ENCODE results near the gene PAPPA2. TPM values are rescaled to one million over a fixed set of nuclear protein-coding genes. Genes with fewer than 3 reads are reported as not detected.

Gene PAPPA2
- total RNA-seq, 4 donors from 2014 or later = 0.55 to 3.3 (median 2.2) TPM; not detected in 1

- H3K4me1 ChIP-seq = no peaks in the 10 kb centered on the region
- no peaks in the 10 kb centered on the region for H3K9me3 ChIP-seq
- intact Hi-C loops (cut with DNase I; ENCODE audit: low total_unique reads) (no loop called here), in situ Hi-C loops (cut with MboI; ENCODE audit: low pct_ligation_motif_present in 1 of 4, low pct_unique_long_range_greater_than_20kb in 1 of 4, low sequenced_read_pairs in 3 of 4) (no loop called here)
- H3K36me3 ChIP-seq = no peaks in the 10 kb centered on the region
- no peak overlapping the region for H3K4me3 ChIP-seq
- no peaks in the 10 kb centered on the region for H3K27me3 ChIP-seq
- TF ChIP-seq POLR2AphosphoS5 (IDR thresholded peaks at IDR 0.05) (no peak), EP300 (IDR thresholded peaks at IDR 0.05; ENCODE audit: low read depth) (no peak), POLR2A (IDR thresholded peaks at IDR 0.05) (no peak), CTCF (IDR thresholded peaks at IDR 0.05) (no peak)
- no peak overlapping the region for H3K27ac ChIP-seq
- no peak for DNase-seq
- WGBS, 2 donors (ENCODE audit: low coverage in 1 of 2) = 48% methylated on average over 2 of the region's 2 CpGs; no CpG with 5 or more reads in 1 of the 2 donors
These were observed 38.6 kb downstream of the PAPPA2 start for GRCh38 chr1:176501599-176501998.

GRCh38 chr1:176504848-176505553 lies 42.0 kb downstream of the PAPPA2 start:
- Histone ChIP-seq H3K4me1 (no peaks in the 10 kb centered on the region), H3K27me3 (no peaks in the 10 kb centered on the region), H3K9me3 (no peaks in the 10 kb centered on the region), H3K4me3 (no peak overlapping the region), H3K27ac (no peak overlapping the region), H3K36me3 (no peaks in the 10 kb centered on the region)
- in situ Hi-C loops (cut with MboI; ENCODE audit: low pct_ligation_motif_present in 1 of 4, low pct_unique_long_range_greater_than_20kb in 1 of 4, low sequenced_read_pairs in 3 of 4) (no loop called here), intact Hi-C loops (cut with DNase I; ENCODE audit: low total_unique reads) (no loop called here)
- 44 to 53% methylated on average over 5 of the region's 5 CpGs for WGBS, 2 donors (ENCODE audit: low coverage in 1 of 2)
- TF ChIP-seq POLR2A (IDR thresholded peaks at IDR 0.05) (no peak), POLR2AphosphoS5 (IDR thresholded peaks at IDR 0.05) (no peak), CTCF (IDR thresholded peaks at IDR 0.05) (no peak), EP300 (IDR thresholded peaks at IDR 0.05; ENCODE audit: low read depth) (no peak)
- DNase-seq = no peak

DNA sequence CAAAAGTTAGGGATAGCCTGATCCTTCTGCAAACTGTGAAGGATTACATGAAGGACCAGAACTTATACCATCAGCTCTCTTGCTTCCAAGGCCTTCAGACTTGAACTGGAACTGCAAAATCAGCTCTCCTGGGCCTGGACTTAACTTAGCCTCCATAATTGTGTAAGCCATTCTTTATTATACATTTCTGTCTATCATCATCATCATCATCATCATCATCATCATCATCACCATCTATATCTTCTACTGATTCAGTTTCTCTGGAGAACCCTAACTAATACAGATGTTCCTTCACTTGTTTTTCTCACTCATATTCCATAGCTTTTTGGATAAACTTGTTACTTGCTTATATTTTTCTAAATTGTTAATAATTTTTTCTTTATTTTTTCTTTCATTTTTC lies 50.0 kb downstream of the PAPPA2 start:
- in situ Hi-C loops (cut with MboI; ENCODE audit: low pct_ligation_motif_present in 1 of 4, low pct_unique_long_range_greater_than_20kb in 1 of 4, low sequenced_read_pairs in 3 of 4) (no loop called here), intact Hi-C loops (cut with DNase I; ENCODE audit: low total_unique reads) (no loop called here)
- TF ChIP-seq CTCF (IDR thresholded peaks at IDR 0.05) = no peak
- TF ChIP-seq POLR2A (IDR thresholded peaks at IDR 0.05) = no peak
- TF ChIP-seq POLR2AphosphoS5 (IDR thresholded peaks at IDR 0.05) = no peak
- no peak for TF ChIP-seq EP300 (IDR thresholded peaks at IDR 0.05; ENCODE audit: low read depth)
- Histone ChIP-seq H3K9me3 (no peaks in the 10 kb centered on the region), H3K36me3 (no peaks in the 10 kb centered on the region), H3K27ac (no peak overlapping the region), H3K4me3 (no peak overlapping the region), H3K4me1 (no peaks in the 10 kb centered on the region), H3K27me3 (no peaks in the 10 kb centered on the region)
- DNase-seq = no peak

DNA sequence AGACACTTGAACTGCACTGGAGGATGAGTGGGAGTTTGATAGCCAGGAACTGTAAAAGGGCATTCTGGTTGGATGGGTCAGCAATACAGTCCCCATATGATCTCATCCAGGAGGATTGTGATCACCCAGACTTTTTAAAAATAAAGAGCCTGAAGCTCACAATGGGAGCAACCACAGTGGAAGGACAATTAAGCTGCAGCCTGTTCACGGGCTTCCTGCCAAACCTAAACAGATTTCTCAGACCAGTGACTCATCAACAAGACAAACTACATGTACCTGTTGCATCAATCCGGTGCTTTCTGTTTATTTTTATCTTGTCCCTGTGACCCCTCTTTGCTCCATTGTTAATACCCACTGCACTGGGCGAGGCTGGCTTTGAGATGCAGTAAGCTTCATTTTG lies 52.3 kb downstream of the PAPPA2 start:
- no peak overlapping the region for H3K4me3 ChIP-seq
- intact Hi-C loops (cut with DNase I; ENCODE audit: low total_unique reads) = no loop called here
- WGBS, 2 donors (ENCODE audit: low coverage in 1 of 2) = 33 to 40% methylated on average over 2 to 3 of the region's 3 CpGs
- TF ChIP-seq EP300 (IDR thresholded peaks at IDR 0.05; ENCODE audit: low read depth) = no peak
- no peak for TF ChIP-seq POLR2AphosphoS5 (IDR thresholded peaks at IDR 0.05)
- TF ChIP-seq POLR2A (IDR thresholded peaks at IDR 0.05) = no peak
- TF ChIP-seq CTCF (IDR thresholded peaks at IDR 0.05) = no peak
- no peak for DNase-seq
- in situ Hi-C loops (cut with MboI; ENCODE audit: low pct_ligation_motif_present in 1 of 4, low pct_unique_long_range_greater_than_20kb in 1 of 4, low sequenced_read_pairs in 3 of 4) = no loop called here
- H3K36me3 ChIP-seq = no peaks in the 10 kb centered on the region
- H3K27me3 ChIP-seq = no peaks in the 10 kb centered on the region
- H3K4me1 ChIP-seq = no peaks in the 10 kb centered on the region
- H3K9me3 ChIP-seq = no peaks in the 10 kb centered on the region
- H3K27ac ChIP-seq = peak overlapping the region in 1 of 4 donors; percentile 27

Data from transverse colon (tissue), 4 donors.